Stimulated activated CD8-positive, alpha-beta memory T cell treated with anti-CD3 and anti-CD28 coated beads, Interleukin-4, amount 100 ng/mL, for 24 hours (primary cell): ENCODE measurements around the gene LRRC8B.

Source experiments
- DNase-seq: peaks from one replicate; pipeline ENCODE4 v3.0.0-alpha.2; 2020; ENCODE audit warnings: low read depth

Gene LRRC8B

DNA sequence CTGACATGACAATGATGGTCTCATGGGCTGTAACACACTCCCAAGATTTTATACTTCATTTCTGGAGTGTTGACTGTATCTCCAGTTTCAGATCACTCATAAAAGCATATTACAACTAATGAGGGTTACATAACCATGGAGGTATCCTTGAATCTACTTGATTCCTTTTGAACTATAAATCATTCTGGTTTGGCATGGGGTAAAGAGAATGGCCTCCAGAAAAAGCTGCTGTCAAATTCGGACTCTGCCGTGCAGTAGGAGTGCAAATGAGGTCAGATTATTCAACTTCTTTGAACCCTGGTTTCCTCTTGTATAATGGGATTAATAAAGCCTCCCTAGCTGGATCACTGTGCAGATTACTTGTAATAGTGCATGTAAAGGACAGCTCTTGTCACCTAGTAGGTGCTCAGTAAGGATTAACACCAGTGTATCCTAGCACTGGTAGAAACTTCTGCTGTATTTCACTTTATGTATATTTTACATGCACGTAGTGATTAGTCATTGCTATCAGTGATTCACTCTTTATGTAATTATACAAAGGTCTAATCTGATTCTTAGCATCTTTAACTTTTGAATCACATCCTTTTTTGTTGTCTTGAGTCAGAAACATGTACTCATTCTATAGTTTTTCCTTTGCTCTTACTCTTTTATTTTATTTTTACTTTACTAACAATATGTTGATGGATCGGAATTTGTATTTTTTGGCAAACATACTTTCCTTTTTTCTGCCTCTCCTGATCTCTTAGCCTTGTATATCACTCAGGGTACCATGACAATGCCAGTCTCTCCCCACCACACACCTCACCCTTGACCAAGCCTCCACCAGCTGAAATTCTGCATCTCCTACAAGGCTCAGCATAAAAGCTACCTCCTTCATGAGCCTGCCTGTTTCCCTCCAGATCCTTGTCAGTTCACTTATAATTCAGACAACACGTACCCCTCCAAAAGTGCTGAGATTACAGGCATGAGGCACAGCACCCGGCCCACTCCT is 111.5 kb downstream of the LRRC8B start:
- DNase-seq: no peak

- DNase-seq: no peak
Measured at GRCh38 chr1:89637496-89637895, 112.9 kb downstream of the LRRC8B start.

GRCh38 chr1:89640440-89640839 is 115.8 kb downstream of the LRRC8B start:
- no peak for DNase-seq

DNA sequence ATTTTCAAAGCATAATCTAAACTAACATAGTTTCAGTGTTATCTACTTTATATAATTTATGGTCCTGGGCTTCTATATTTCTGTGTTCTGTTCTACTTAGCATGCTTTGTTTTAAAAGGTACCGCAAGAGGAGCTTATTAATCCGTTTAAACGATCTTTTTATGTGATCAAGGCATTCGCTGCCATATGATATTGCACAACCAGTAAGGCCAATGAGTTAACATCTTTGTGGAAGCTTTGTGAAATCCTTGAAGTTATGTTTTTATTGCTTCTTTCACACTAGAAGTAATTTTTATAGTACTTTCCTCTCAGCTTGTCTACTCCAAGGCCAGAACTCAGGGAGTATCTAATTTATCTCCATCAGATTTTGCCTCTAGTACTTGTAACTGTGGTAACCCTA is 117.2 kb downstream of the LRRC8B start:
- DNase-seq: no peak

- no peak for DNase-seq
Measured at GRCh38 chr1:89643577-89643976, 118.9 kb downstream of the LRRC8B start.

DNA sequence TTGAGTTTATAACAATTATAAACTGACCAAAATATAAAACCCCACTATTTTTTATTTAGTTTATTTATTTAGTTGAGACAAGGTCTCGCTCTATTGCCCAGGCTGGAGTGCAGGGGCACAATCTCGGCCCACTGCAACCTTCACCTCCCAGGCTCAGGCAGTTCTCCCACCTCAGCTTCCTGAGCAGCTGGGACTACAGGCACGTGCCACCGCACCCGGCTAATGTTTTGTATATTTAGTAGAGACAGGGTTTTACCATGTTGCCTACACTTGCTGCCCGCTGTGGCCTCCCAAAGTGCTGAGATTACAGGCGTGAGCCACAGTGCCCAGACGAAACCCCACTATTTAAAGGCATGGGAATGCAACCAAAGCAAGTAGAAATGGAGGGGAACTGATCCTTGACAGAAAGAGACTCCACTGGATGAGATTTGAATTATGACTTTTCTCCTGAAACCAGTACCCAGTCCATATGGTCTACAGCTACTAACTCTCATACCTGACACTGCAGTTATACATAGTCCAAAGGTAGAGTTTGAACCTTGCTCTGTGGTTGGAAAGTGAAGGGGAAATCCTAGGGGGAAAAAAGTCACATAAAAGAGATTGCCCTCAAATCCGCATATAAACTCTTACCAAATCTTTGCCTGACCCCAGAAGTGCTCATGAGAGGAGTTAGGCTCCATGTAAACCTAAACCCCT is 119.6 kb downstream of the LRRC8B start:
- DNase-seq: no peak

- DNase-seq: no peak
Measured at GRCh38 chr1:89646259-89646658, 121.6 kb downstream of the LRRC8B start.
